Esophagus squamous epithelium (tissue), 4 donors: Measurements from ENCODE around the gene SORD.
"Not testable (repeated sequence)": the region's sequence is repeated elsewhere in the genome, so short reads cannot be mapped to it uniquely, and the experiment has no call there.

Experiments used
- POLR2A ChIP-seq, 4 donors: fragments of 450-650 bp; IDR thresholded peaks; one replicate each; pipeline ENCODE4 v1.6.1; 2017; ENCODE audit warnings: antibody characterized with exemption in 4 of 4, mild to moderate bottlenecking in 4 of 4, moderate library complexity in 3 of 4
- TF ChIP-seq, protein P1 (sequence below), 6 experiments: fragments of 450-650 bp in 4 of 6; fragments of 200-600 bp in 2 of 6; sonication (generic) in 2 of 6; IDR thresholded peaks; one replicate each; pipeline ENCODE4 v1.5.1; 2016 to 2019; ENCODE audit warnings: antibody characterized with exemption in 6 of 6, mild to moderate bottlenecking in 4 of 6, moderate library complexity in 4 of 6

DNA sequence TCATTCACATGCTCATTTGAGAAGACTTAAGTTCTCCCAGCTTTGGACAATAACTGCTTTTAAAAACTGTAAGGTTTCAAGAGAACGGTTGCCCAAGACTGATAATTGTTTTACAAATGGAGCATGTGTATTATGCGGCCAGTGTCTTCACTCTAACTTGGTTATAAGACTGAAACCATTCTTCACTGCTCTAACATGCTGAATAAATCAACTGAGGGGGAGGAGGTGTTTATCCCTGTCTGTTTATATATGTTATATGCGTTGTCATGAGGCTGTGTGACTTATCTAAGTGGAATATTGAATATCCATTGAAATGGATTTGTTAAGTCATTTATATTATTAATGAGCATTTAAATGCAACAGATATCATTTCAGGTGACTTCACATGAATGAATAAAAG is 25.4 kb upstream of the SORD start:
- TF ChIP-seq POLR2A (IDR thresholded peaks at IDR 0.05): not testable (repeated sequence)
- TF ChIP-seq, protein P1, sequence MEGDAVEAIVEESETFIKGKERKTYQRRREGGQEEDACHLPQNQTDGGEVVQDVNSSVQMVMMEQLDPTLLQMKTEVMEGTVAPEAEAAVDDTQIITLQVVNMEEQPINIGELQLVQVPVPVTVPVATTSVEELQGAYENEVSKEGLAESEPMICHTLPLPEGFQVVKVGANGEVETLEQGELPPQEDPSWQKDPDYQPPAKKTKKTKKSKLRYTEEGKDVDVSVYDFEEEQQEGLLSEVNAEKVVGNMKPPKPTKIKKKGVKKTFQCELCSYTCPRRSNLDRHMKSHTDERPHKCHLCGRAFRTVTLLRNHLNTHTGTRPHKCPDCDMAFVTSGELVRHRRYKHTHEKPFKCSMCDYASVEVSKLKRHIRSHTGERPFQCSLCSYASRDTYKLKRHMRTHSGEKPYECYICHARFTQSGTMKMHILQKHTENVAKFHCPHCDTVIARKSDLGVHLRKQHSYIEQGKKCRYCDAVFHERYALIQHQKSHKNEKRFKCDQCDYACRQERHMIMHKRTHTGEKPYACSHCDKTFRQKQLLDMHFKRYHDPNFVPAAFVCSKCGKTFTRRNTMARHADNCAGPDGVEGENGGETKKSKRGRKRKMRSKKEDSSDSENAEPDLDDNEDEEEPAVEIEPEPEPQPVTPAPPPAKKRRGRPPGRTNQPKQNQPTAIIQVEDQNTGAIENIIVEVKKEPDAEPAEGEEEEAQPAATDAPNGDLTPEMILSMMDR (IDR thresholded peaks at IDR 0.05): not testable (repeated sequence)
